ENCODE data around the gene CTNNA2.

CTNNA2 gene

GRCh38 chr2:79576451-79576850 lies 63.6 kb downstream of the CTNNA2 start:
- no peak overlapping the region for H3K23ac ChIP-seq (ENCODE audit: low read length)
- H3K9me3 ChIP-seq (ENCODE audit: insufficient read depth, low read depth, low read length): no peaks in the 10 kb centered on the region
- no peaks in the 10 kb centered on the region for H3K4me1 ChIP-seq (ENCODE audit: control insufficient read depth in 1 of 2, insufficient read depth in 2 of 2, low read length in 2 of 2)
- H3K18ac ChIP-seq (ENCODE audit: low read length): no peak overlapping the region
- WGBS (ENCODE audit: extremely low coverage, insufficient coverage, insufficient read length): no CpG with 5 or more reads among the region's 4 CpGs
- no peak for DNase-seq
- H3K9ac ChIP-seq (ENCODE audit: low read length): no peak overlapping the region
- H3K79me1 ChIP-seq (ENCODE audit: low read length): no peaks in the 10 kb centered on the region
- no peaks in the 10 kb centered on the region for H3K36me3 ChIP-seq (ENCODE audit: control insufficient read depth in 1 of 2, insufficient read depth in 2 of 2, low read length in 2 of 2)
- H4K12ac ChIP-seq (ENCODE audit: low read depth, low read length): no peak overlapping the region
- no peak overlapping the region for H2BK5ac ChIP-seq (ENCODE audit: low read depth, low read length, poor library complexity)
- no peak overlapping the region for H4K8ac ChIP-seq (ENCODE audit: low read depth, low read length)
- no peak overlapping the region for H3K14ac ChIP-seq (ENCODE audit: low read length)
- H2BK12ac ChIP-seq (ENCODE audit: low read length): no peak overlapping the region
- no peak overlapping the region for H3K4ac ChIP-seq (ENCODE audit: low read depth, low read length)
- H2AFZ ChIP-seq (ENCODE audit: insufficient read depth, low read length, poor library complexity): no peak overlapping the region
- no peak overlapping the region for H3K27ac ChIP-seq (ENCODE audit: low read depth, low read length)
- no peaks in the 10 kb centered on the region for H3K79me2 ChIP-seq (ENCODE audit: control insufficient read depth, insufficient read depth, low read length, poor library complexity)
- no peak overlapping the region for H4K91ac ChIP-seq (ENCODE audit: low read depth, low read length)
- H3K4me3 ChIP-seq (ENCODE audit: low read depth, low read length): no peak overlapping the region
- no peak overlapping the region for H3K4me2 ChIP-seq (ENCODE audit: low read length)
- H2AK5ac ChIP-seq (ENCODE audit: low read length): no peak overlapping the region
- H3K27me3 ChIP-seq (ENCODE audit: insufficient read depth, low read length): no peaks in the 10 kb centered on the region
- H2BK120ac ChIP-seq (ENCODE audit: insufficient read depth, low read length, poor library complexity): no peak overlapping the region

GRCh38 chr2:79578952-79579351 lies 66.1 kb downstream of the CTNNA2 start:
- Histone ChIP-seq H3K4me1 (ENCODE audit: control insufficient read depth in 1 of 2, insufficient read depth in 2 of 2, low read length in 2 of 2) (no peaks in the 10 kb centered on the region), H4K12ac (ENCODE audit: low read depth, low read length) (no peak overlapping the region), H3K79me2 (ENCODE audit: control insufficient read depth, insufficient read depth, low read length, poor library complexity) (no peaks in the 10 kb centered on the region), H3K4me2 (ENCODE audit: low read length) (no peak overlapping the region), H3K27ac (ENCODE audit: low read depth, low read length) (no peak overlapping the region), H4K91ac (ENCODE audit: low read depth, low read length) (no peak overlapping the region), H3K9ac (ENCODE audit: low read length) (no peak overlapping the region), H3K9me3 (ENCODE audit: insufficient read depth, low read depth, low read length) (no peaks in the 10 kb centered on the region), H2BK5ac (ENCODE audit: low read depth, low read length, poor library complexity) (no peak overlapping the region), H2AK5ac (ENCODE audit: low read length) (no peak overlapping the region), H3K27me3 (ENCODE audit: insufficient read depth, low read length) (no peaks in the 10 kb centered on the region), H3K23ac (ENCODE audit: low read length) (no peak overlapping the region), H3K4me3 (ENCODE audit: low read depth, low read length) (no peak overlapping the region), H3K4ac (ENCODE audit: low read depth, low read length) (no peak overlapping the region), H2BK120ac (ENCODE audit: insufficient read depth, low read length, poor library complexity) (no peak overlapping the region), H2AFZ (ENCODE audit: insufficient read depth, low read length, poor library complexity) (no peak overlapping the region), H3K18ac (ENCODE audit: low read length) (no peak overlapping the region), H4K8ac (ENCODE audit: low read depth, low read length) (no peak overlapping the region), H3K14ac (ENCODE audit: low read length) (no peak overlapping the region), H3K36me3 (ENCODE audit: control insufficient read depth in 1 of 2, insufficient read depth in 2 of 2, low read length in 2 of 2) (no peaks in the 10 kb centered on the region), H2BK12ac (ENCODE audit: low read length) (no peak overlapping the region), H3K79me1 (ENCODE audit: low read length) (no peaks in the 10 kb centered on the region)
- no peak for DNase-seq
- WGBS (ENCODE audit: extremely low coverage, insufficient coverage, insufficient read length): no CpG with 5 or more reads among the region's 1 CpG

GRCh38 chr2:79580175-79580574 lies 67.3 kb downstream of the CTNNA2 start:
- Histone ChIP-seq H4K91ac (ENCODE audit: low read depth, low read length) (no peak overlapping the region), H2AFZ (ENCODE audit: insufficient read depth, low read length, poor library complexity) (no peak overlapping the region), H3K79me1 (ENCODE audit: low read length) (no peaks in the 10 kb centered on the region), H3K27me3 (ENCODE audit: insufficient read depth, low read length) (no peaks in the 10 kb centered on the region), H3K27ac (ENCODE audit: low read depth, low read length) (no peak overlapping the region), H2BK12ac (ENCODE audit: low read length) (no peak overlapping the region), H3K9ac (ENCODE audit: low read length) (no peak overlapping the region), H3K4me1 (ENCODE audit: control insufficient read depth in 1 of 2, insufficient read depth in 2 of 2, low read length in 2 of 2) (no peaks in the 10 kb centered on the region), H3K79me2 (ENCODE audit: control insufficient read depth, insufficient read depth, low read length, poor library complexity) (no peaks in the 10 kb centered on the region), H2AK5ac (ENCODE audit: low read length) (no peak overlapping the region), H2BK120ac (ENCODE audit: insufficient read depth, low read length, poor library complexity) (no peak overlapping the region), H3K9me3 (ENCODE audit: insufficient read depth, low read depth, low read length) (no peaks in the 10 kb centered on the region), H3K36me3 (ENCODE audit: control insufficient read depth in 1 of 2, insufficient read depth in 2 of 2, low read length in 2 of 2) (no peaks in the 10 kb centered on the region), H3K23ac (ENCODE audit: low read length) (no peak overlapping the region), H2BK5ac (ENCODE audit: low read depth, low read length, poor library complexity) (no peak overlapping the region), H3K4me2 (ENCODE audit: low read length) (no peak overlapping the region), H3K18ac (ENCODE audit: low read length) (no peak overlapping the region), H4K12ac (ENCODE audit: low read depth, low read length) (no peak overlapping the region), H3K4me3 (ENCODE audit: low read depth, low read length) (no peak overlapping the region), H3K4ac (ENCODE audit: low read depth, low read length) (no peak overlapping the region), H3K14ac (ENCODE audit: low read length) (no peak overlapping the region), H4K8ac (ENCODE audit: low read depth, low read length) (no peak overlapping the region)
- DNase-seq: no peak
- no CpG with 5 or more reads among the region's 6 CpGs for WGBS (ENCODE audit: extremely low coverage, insufficient coverage, insufficient read length)

GRCh38 chr2:79585701-79586433 lies 73.0 kb downstream of the CTNNA2 start:
- Histone ChIP-seq H3K9ac (ENCODE audit: low read length) (no peak overlapping the region), H3K27ac (ENCODE audit: low read depth, low read length) (no peak overlapping the region), H2AK5ac (ENCODE audit: low read length) (no peak overlapping the region), H4K8ac (ENCODE audit: low read depth, low read length) (no peak overlapping the region), H2AFZ (ENCODE audit: insufficient read depth, low read length, poor library complexity) (no peak overlapping the region), H3K23ac (ENCODE audit: low read length) (no peak overlapping the region), H3K36me3 (ENCODE audit: control insufficient read depth in 1 of 2, insufficient read depth in 2 of 2, low read length in 2 of 2) (no peaks in the 10 kb centered on the region), H3K79me2 (ENCODE audit: control insufficient read depth, insufficient read depth, low read length, poor library complexity) (no peaks in the 10 kb centered on the region), H3K79me1 (ENCODE audit: low read length) (no peaks in the 10 kb centered on the region), H4K91ac (ENCODE audit: low read depth, low read length) (no peak overlapping the region), H3K4ac (ENCODE audit: low read depth, low read length) (no peak overlapping the region), H2BK5ac (ENCODE audit: low read depth, low read length, poor library complexity) (no peak overlapping the region), H2BK120ac (ENCODE audit: insufficient read depth, low read length, poor library complexity) (no peak overlapping the region), H3K27me3 (ENCODE audit: insufficient read depth, low read length) (no peaks in the 10 kb centered on the region), H3K4me3 (ENCODE audit: low read depth, low read length) (no peak overlapping the region), H3K14ac (ENCODE audit: low read length) (no peak overlapping the region), H2BK12ac (ENCODE audit: low read length) (no peak overlapping the region), H3K4me2 (ENCODE audit: low read length) (no peak overlapping the region), H3K9me3 (ENCODE audit: insufficient read depth, low read depth, low read length) (no peaks in the 10 kb centered on the region), H3K4me1 (ENCODE audit: control insufficient read depth in 1 of 2, insufficient read depth in 2 of 2, low read length in 2 of 2) (no peaks in the 10 kb centered on the region), H3K18ac (ENCODE audit: low read length) (no peak overlapping the region), H4K12ac (ENCODE audit: low read depth, low read length) (no peak overlapping the region)
- WGBS (ENCODE audit: extremely low coverage, insufficient coverage, insufficient read length): no CpG with 5 or more reads among the region's 11 CpGs
- DNase-seq: no peak
